NCI-H524 (cell line): ENCODE measurements around the gene SVIL.
"Not testable (repeated sequence)": the region's sequence is repeated elsewhere in the genome, so short reads cannot be mapped to it uniquely, and the experiment has no call there.

ENCODE experiments used
- DNase-seq, 2 experiments: peaks; one replicate each; lab custom pipeline; 2025; lab: John Stamatoyannopoulos, UW

Gene SVIL

DNA sequence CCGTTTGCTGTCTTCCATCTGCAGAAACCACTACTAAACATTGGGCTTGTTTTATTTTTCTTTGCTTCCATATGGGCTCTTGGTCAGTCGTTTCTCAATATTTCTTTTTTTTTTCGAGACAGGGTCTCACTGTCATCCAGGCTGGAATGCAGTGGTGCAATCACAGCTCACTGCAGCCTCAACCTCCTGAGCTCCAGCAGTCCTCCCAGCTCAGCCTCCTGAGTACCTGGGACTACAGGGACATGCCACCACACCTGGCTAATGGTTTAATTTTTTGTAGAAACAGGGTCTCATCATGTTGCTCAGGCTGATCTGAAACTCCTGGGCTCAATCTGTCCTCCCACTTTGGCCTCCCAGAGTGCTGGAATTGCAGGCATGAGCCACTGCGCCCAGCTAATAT lies 182.8 kb downstream of the SVIL start:
- no peak for DNase-seq

DNA sequence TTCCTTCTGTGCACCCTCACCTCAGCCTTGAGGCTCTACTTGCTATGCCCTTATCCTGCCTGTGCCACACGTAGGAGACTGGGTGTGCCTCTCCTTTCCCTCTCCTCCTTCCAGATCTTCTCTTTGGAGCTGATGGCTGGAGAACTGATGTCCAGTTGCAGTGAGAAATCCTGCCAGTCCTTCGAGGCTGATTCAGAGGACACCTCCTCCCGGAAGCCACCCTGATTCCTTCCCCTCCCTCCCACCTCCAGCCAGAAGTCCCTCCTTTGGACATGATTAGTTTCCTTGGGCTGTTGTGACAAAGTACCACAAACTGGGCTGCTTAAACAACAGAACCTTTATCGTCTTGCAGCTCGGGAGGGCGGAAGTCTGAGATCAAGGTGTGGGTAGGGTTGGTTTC lies 184.4 kb downstream of the SVIL start:
- DNase-seq, result no peak

DNA sequence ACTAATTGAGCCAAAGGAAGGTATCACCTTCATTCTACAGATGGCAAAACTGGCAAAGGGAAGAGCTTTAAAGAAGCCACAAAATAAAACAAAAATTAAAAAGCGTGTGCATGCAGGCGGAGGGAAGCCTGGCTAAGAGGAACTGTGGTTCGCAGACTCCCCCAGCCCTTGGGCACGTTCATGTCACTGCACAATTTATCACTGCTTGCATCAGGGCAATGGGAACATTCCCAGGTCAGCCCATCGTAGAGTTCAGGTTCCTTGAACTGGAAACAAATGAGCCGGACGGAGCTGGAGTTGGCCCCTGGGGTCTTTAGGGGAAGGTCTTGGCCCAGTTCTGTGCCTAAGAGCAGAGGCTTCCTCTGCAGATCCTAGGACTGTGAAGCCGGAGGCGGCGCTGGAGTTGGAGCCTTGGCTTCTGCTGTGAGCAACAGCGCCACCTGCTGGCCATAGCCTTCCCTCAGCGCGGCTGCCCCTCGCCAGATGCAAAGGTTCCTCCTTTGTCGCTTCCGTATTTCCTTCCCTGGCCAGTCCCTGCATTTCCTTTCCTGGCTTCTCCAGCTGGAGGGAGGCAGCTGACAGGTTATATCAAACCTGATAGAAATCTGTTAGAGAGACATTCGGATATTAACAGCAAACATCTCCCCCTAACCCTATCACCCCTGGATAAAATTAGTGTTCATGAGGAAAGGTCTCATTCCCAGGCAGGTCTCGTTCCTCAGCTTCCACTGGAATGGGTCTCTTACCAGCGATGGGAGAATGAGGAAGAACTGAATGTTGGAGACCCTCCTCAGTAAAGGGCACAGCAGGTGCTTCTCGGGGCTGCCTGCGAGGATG lies 185.8 kb downstream of the SVIL start:
- DNase-seq, result peak in 1 of 2 experiments; percentile 27

DNA sequence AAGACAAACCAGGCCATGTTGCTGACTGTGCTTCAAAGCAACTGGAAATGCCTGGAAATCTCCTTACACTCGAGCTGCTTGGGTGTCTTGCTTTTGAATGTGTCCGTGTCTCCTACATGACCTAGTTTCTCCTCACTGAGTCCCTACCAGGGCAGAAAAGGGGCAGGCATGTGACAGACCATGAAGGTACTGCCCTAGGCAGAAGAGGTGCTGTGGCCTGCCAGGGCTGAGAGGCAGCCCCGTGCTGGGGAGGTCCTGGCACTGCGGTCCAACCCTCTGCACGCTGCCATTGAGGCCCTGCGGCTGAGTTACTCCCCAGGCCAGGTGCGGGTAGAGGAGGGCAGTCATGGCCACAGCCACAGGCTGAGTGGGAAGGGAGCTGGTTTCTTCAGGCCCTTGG lies 186.6 kb downstream of the SVIL start:
- DNase-seq, result no peak

DNA sequence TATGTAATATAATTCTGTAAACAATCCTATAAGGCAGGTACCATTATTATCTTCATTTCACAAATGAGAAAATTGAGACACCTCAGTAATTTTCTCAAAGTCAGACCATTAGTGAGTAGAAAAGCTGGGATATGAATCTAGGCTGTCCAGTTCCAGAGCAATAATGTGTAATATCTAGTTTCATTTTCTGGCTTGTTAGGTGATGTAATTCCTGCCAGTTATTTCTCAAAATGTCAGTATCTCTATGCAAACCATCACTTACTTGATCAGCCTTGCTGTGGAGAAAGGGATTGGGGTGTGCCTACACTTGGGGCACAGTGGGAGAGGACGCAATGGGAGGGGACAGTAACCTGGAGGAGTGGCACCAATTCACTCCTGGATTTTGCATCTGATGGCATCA lies 188.4 kb downstream of the SVIL start:
- DNase-seq, result no peak

DNA sequence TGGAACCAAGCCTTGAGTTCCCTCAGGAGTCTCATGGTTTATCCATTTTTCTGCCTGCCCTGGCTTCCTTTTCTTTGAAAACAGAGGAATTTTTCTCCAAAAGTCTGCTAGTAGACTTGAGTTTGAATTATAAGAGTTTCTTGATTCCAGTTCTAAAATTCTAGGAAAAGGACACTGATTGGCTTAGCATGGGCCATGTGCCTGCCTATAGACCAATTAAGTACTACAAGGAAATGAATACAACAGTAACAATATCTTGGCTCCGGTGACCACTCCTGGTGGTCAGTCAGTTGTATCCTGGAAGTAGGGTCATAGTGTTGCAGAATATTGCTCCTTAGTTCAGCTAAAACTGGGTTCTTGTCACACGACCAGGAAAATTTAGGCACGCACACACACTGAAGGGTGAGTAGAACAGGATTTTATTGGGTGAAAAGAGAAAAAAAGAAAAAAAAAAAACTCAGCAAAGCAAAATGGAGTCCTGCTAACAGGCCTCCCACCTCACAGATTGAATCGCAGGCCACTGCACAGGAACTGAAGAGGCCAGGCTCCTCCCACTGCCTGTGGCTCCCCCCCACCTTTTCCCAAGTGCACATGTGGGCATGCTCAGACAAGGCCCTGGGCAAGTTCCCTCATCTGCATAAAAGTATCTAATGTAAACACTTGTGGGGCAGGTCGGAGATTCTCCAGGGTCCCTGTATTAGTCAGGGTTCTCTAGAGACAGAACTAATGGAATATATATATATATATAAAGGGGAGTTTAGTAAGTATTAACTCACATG lies 190.8 kb downstream of the SVIL start:
- DNase-seq, result no peak

DNA sequence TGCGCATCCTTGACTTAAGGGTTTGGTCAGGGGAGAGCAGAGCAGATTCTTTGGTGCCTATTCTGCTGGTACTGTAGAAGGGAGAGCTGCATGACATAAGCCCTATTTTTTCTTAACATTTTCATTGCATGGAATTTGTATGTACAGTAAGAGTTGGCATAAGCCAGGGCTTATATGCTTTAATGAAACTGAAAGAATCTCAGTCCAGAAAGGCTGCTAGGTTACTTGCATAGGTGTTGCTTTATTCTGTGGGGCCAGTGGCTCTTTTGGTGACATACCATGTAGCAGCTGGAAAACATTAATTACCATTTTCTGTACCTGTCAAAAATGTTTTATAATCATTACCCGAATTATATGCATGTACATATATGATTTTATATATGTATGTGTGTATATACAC lies 193.8 kb downstream of the SVIL start:
- DNase-seq, result no peak

DNA sequence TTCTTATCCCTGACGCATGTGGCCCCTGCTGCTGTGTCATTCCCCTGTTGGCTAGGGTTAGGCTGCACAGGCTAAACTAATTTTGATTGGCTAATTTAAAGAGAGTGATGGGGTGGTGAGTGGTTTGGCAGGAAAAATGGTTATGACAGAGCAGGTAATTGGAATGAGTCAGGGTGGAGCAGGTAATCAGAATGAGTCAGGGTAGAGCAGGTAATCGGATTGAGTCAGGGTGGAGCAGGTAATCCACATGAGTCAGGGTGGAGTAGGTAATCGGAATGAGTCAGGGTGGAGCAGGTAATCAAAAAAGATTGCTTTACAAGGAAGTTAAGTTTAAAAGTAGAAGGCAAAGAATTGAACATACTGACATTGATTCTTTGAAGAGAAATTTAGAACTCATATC lies 195.8 kb downstream of the SVIL start:
- not testable (repeated sequence) for DNase-seq

DNA sequence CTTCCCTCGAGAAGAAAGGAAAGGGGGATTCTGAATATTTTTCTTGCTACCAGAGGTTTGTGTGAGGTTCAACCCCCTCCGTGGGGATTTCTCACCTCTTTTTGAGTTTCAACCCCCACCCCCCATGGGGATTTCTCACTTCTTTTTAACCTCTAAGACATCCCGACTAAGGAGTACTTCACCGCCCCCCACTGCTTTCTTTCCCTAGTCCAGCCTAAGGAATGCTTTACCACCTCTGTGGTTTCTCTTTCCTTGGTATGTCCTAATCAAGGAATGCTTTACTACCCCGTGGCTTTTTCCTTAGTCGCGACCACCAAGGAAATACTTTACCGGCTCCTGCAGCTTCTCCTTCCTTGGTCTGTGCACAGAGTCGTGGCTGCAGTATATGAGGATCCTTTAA lies 196.5 kb downstream of the SVIL start:
- DNase-seq, result no peak

DNA sequence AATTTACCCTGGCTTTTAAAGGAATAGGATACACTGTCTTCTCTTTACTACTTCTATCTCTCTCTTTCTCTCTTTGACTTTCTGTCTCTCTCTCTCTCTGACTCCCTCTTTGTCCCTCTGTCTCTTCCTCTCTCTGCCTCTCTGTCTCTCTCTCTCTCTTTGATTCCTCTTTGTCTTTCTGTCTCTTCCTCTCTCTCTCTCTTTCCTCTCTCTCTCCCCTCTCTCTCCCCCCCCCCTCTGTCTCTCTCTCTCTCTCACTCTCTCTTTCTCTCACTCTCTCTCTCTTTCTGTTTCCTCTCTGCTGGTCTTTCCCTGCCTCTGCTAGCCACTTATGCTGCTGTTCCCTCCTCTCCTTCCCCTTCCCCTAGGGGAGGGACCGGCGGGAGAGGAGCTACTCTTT lies 196.9 kb downstream of the SVIL start:
- DNase-seq, result no peak

DNA sequence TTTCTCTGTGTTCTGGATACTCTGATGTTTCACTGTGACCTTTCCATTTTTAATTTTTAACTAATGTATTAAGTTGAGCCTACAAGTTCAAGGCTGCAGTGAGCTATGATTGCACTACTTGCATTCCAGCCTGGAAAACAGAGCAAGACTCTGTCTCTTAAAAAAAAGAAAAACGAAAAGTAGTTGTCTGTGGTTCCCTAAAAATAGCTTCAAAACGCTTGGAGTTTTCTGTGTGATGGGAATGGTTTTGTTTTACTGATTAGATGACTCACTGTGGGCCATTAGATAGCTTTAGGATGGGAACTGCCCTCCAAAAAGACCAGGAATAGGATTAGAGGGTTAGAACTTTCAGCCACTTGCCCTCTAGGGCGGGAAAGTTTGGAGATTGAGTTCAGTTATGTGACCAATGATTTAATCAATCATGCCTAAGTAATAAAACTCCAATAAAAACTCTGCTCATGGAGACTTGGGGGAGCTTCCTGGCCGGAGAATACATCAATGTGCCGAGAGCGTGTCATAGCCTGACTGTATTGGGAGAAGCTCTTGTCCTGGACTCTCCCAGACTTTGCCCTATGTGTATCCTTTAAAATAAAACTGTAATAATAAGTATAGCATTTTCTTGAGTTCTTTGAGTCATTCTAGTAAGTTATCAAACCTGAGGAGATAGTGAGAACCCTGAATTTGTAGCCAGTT lies 198.8 kb downstream of the SVIL start:
- no peak for DNase-seq

DNA sequence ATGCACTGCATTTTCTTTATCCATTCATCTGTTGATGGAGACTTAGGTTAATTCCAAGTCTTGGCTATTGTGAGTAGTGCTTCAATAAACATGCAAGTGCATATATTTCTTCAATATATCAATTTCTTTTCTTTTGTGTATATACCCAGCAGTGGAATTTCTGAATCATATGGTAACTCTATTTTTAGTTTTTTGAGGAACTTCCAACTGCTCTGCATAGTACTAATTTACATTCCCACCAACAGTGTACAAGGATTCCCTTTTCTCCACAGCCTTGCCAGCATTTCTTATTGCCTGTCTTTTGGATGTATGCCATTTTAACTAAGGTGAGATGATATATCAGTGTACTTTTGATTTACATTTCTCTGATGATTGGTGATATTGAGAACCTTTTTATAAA lies 200.7 kb downstream of the SVIL start:
- DNase-seq, result no peak

DNA sequence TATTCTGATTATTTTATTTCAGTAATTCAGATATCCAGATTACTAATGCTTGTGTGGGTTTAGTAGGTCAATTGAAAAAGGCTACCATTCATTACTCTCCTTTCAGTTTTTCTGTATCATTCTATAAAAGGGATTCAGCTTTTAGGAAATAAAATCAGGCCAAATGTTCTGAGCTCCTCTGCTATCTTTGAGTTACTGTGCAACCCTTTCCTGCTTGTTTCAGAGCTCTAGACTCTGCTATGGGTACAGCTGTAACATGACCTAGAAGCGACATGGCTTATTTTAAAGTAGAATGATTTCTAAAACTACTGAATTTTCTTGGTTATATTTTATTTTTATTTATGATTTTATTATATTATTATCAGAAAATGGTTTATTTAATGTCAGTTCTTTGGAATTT lies 203.1 kb downstream of the SVIL start:
- no peak for DNase-seq

DNA sequence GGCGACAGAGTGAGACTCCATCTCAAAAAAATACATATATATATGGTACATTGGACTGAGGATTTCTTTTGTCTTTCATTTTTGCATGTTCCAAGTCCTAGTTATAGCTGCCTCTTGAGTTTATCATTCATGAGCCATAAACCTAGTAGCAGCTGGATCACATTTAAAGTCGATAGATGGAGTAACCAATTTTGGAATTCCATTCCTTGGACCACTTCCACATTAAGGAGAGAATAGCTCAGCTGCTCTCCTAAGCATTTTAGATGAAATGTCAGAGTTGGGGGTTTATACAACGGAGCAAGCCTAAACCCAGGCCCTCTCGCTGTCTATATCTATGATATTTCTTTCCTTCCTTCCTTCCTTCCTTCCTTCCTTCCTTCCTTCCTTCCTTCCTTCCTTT lies 204.7 kb downstream of the SVIL start:
- no peak for DNase-seq

DNA sequence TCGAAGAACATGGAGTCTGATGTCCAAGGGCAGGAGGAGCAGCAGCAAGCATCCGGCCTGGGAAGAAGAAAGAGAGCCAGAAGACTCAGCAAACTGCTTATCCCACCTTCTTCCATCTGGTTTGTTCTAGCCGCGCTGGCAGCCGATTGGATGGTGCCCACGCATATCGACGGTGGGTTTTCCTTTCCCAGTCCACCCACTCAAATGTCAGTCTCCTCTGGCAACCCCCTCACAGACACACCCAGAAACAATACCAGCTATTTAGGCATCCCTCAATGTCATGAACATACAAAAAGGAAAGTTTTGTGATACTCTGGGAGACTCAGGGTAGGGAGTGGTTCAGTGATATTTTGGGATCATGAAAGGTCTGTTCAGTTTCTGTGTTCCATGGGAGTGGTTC lies 206.3 kb downstream of the SVIL start:
- no peak for DNase-seq

DNA sequence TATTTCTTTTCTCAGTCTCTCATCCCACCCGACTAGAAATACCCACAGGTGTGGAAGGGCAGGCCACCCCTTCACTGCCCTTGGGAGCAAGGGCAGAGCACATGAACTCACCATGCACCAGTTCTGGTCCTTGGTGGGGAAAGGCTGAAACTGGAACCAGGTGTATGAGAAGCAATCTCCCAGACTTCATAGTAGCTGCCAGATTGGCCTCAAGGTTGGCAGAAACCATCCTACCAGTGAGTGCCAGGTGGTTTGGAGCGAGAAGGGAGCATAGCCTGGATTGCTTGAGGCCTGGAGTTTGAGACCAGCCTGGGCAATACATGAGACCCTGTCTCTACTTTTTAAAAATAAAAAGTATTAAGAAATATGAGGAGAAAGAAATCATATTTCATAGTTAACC lies 207.1 kb downstream of the SVIL start:
- DNase-seq, result no peak

DNA sequence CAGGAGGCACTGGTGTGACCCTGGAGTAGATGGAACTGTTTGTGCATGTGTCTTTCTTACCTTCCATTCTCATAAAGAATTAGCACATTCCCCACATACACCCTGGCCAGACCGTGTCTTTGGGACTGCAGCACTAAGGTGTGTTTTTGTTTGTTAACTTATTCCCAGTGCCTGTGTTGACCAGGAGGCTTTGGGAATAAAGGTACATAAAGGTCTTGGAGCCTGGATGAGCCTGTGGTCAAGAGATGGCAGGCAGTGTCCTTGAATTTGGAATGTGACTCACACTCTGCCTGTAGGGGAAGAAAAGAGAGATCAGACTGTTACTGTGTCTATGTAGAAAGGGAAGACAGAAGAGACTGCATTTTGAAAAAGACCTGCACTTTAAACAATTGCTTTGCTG lies 208.4 kb downstream of the SVIL start:
- DNase-seq, result no peak

DNA sequence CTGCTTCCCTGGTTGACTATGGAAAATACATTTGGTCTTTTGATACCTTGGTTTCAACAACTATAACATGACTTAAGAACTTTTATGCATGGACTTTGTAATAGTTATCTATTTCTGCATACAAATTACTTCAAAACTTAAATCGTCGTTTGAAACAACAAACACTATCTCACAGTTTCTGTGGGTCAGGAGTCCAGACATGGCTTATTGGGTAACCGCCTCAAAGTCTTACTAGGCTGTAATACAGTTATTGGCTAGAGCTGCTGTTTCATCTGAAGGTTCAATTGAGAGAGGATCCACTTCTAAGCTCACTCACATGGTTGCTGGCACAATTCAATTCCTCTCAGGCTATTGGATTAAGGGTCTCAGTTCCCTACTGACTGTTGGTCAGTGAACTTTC lies 210.8 kb downstream of the SVIL start:
- no peak for DNase-seq

DNA sequence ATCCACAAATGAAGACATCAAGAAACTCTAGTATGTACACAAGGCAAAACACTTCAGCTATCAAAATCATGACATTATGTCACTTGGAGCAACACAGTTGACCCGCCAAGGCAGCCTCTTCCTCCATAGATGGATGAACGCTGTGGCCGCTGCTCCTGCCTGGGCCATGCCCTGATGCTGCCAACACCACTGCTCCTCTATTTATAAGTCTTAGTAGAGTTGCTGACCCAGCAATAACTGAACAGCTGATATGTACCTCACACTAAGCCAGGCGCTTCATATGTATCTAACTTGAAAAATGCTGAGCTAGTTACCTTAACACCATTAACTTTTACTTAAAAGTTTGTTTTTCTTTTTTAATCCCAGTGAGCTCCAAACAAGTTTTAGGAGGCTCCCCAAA lies 214.0 kb downstream of the SVIL start:
- DNase-seq, result no peak

DNA sequence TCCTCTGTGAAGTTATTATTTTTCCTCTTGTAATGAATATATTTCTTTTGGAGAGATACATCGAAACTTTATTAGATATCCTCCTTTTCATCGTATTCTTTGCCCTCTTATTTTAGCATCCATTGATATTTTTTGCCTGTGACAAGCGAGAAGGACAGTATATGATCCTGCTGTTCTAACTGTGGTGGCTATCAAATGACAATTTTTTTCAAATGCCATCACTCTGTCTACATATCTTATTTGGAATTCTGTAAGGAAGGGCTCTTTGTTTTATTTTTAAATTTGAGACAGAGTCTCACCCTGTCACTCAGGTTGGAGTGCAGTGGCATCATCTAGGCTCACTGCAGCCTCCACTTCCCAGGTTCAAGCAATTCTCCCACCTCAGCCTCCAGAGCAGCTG lies 217.4 kb downstream of the SVIL start:
- DNase-seq, result no peak

DNA sequence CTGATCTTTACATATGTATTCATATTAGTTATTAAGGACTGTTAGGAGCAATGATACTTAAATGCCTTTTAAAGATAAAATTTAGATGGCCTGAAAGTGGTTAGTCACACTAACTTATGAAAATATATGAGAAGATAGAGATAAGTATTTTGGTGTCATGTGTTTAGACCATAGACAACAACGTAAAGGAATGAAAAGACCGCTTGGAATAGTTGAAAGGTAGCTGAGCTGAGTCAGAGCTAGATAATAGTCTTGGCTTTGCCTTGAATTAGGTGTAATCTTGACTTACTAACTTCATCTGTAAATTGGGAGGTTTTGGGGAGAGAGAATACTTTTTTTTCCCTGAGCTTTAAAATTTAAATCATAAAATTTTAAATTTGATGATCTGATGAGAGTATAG lies 218.9 kb downstream of the SVIL start:
- DNase-seq, result no peak

DNA sequence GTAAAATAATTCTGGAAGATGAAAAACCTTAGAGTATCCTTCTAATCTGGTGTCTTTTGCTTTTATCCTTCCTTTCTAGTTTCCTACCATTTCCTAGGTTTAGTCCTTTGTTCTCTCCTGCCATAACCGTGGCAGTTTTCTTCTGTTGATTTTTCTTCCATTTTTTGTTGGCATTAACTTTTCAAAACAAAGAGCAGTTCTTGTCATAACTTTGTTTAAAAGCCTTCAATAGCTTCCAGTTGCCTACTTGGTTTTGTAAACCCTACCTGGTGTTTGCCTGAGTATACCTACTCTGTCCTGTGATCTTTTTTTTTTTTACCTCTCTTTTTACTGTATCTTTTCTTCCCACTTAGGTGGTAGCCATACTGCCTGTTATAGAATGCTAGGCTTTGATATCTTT lies 220.3 kb downstream of the SVIL start:
- DNase-seq, result no peak

DNA sequence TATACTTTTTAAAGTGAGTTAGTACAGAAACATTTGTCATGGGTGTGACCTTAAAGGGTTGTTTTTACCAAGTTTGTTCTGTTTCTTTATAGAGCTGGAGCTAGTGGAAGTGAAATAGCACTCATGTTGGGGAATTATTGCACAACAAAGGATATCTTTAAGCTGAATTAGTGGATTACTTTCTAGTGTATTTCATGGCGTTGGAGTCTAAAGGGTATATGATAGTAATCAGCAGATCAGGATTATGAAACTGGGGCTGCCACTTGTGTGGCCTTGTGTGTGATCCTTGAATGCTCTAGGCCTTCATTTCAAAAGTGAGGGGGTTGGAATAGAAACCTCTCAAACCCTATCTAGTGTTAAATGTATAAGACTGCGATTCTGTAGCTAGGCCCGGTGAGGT lies 222.3 kb downstream of the SVIL start:
- DNase-seq, result no peak
